Thyroid gland (tissue), 4 donors: ENCODE results near the gene SH3TC1.

ENCODE experiments used
- POLR2A ChIP-seq, 2 donors: fragments of 450-650 bp; IDR thresholded peaks; one replicate each; pipeline ENCODE4 v1.6.1; 2017; ENCODE audit warnings: antibody characterized with exemption in 2 of 2, mild to moderate bottlenecking in 2 of 2, moderate library complexity in 1 of 2
- TF ChIP-seq, protein P1 (sequence below), 6 experiments: fragments of 200-600 bp in 3 of 6; fragments of 450-650 bp in 3 of 6; sonication (generic) in 3 of 6; IDR thresholded peaks; one replicate each; pipeline ENCODE4 v1.5.1; 2016 to 2019; ENCODE audit warnings: antibody characterized with exemption in 6 of 6, mild to moderate bottlenecking in 2 of 6, inconsistent platforms in 1 of 6, moderate library complexity in 1 of 6

DNA sequence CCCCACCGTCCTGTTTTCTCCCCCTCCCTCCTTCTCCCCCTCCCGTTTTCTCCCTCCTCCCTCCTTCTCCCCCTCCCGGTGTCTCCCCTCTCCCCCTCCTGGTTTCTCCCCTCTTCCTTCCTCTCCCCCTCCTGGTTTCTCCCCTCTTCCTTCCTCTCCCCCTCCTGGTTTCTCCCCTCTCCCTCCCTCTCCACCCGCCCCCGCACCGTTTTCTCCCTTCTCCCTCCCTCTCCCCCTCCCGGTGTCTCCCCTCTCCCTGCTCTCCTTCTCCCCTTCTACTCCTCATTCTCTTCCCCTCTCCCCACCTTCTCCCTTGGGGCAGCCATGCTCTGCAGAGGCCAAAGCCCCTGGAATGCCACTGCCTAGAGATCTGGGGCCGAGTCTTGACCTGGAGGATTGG, 12.2 kb downstream of the SH3TC1 start:
- TF ChIP-seq, protein P1, sequence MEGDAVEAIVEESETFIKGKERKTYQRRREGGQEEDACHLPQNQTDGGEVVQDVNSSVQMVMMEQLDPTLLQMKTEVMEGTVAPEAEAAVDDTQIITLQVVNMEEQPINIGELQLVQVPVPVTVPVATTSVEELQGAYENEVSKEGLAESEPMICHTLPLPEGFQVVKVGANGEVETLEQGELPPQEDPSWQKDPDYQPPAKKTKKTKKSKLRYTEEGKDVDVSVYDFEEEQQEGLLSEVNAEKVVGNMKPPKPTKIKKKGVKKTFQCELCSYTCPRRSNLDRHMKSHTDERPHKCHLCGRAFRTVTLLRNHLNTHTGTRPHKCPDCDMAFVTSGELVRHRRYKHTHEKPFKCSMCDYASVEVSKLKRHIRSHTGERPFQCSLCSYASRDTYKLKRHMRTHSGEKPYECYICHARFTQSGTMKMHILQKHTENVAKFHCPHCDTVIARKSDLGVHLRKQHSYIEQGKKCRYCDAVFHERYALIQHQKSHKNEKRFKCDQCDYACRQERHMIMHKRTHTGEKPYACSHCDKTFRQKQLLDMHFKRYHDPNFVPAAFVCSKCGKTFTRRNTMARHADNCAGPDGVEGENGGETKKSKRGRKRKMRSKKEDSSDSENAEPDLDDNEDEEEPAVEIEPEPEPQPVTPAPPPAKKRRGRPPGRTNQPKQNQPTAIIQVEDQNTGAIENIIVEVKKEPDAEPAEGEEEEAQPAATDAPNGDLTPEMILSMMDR (IDR thresholded peaks at IDR 0.05): no peak
- TF ChIP-seq POLR2A (IDR thresholded peaks at IDR 0.05): no peak
